Measurements from ENCODE around the gene OR5C1.

Gene OR5C1

GRCh38 chr9:122788831-122789230 is at the start of gene OR5C1:
TSS of gene OR5C1 (plus strand) at chr9:122788933. CDS start at chr9:122788933, 0 bp downstream.
- H3K9me3 ChIP-seq, result no peaks in the 10 kb centered on the region
- no peak for TF ChIP-seq CTCF (IDR thresholded peaks at IDR 0.05)
- no peaks in the 10 kb centered on the region for H3K4me1 ChIP-seq
- H3K4me3 ChIP-seq, result no peak within 1 kb of the TSS
- no peak within 1 kb of the TSS for H3K27ac ChIP-seq
- no peaks in the 10 kb centered on the region for H3K27me3 ChIP-seq
- no peak for DNase-seq
- H3K36me3 ChIP-seq, result peaks cover 0 to 4% (median 0%) of the 10 kb centered on the region in 3 donors
- intact Hi-C loops (cut with DNase I; ENCODE audit: low total_unique reads), result no loop called here

GRCh38 chr9:122742003-122742402 is 46.7 kb upstream of the OR5C1 start, which contains the start of gene OR1L6:
TSS of gene OR1L6 (plus strand) at chr9:122742303. CDS start at chr9:122749848, 7,545 bp downstream.
- Histone ChIP-seq H3K36me3 (no peaks in the 10 kb centered on the region), H3K27ac (no peak within 1 kb of the TSS), H3K4me1 (no peaks in the 10 kb centered on the region), H3K4me3 (no peak within 1 kb of the TSS), H3K9me3 (peaks cover 0 to 24% (median 7%) of the 10 kb centered on the region in 3 donors), H3K27me3 (no peaks in the 10 kb centered on the region)
- DNase-seq, result no peak
- TF ChIP-seq CTCF (IDR thresholded peaks at IDR 0.05), result no peak
- intact Hi-C loops (cut with DNase I; ENCODE audit: low total_unique reads), result no loop called here

- no peaks in the 10 kb centered on the region for H3K36me3 ChIP-seq
- H3K4me3 ChIP-seq, result no peak overlapping the region
- TF ChIP-seq CTCF (IDR thresholded peaks at IDR 0.05), result no peak
- H3K27me3 ChIP-seq, result no peaks in the 10 kb centered on the region
- intact Hi-C loops (cut with DNase I; ENCODE audit: low total_unique reads), result no loop called here
- DNase-seq, result no peak
- no peaks in the 10 kb centered on the region for H3K4me1 ChIP-seq
- H3K9me3 ChIP-seq, result peaks cover 0 to 19% (median 0%) of the 10 kb centered on the region in 3 donors
- H3K27ac ChIP-seq, result no peak overlapping the region
Measured at GRCh38 chr9:122754825-122755224, 33.9 kb upstream of the OR5C1 start.

- no peak for DNase-seq
- H3K4me3 ChIP-seq, result no peak overlapping the region
- TF ChIP-seq CTCF (IDR thresholded peaks at IDR 0.05), result no peak
- H3K27me3 ChIP-seq, result no peaks in the 10 kb centered on the region
- peaks cover 8 to 48% (median 21%) of the 10 kb centered on the region in 3 donors for H3K9me3 ChIP-seq
- no peak overlapping the region for H3K27ac ChIP-seq
- H3K36me3 ChIP-seq, result peaks cover 0 to 4% (median 0%) of the 10 kb centered on the region in 3 donors
- intact Hi-C loops (cut with DNase I; ENCODE audit: low total_unique reads), result no loop called here
- H3K4me1 ChIP-seq, result no peaks in the 10 kb centered on the region
Measured at GRCh38 chr9:122767817-122768216, 20.9 kb upstream of the OR5C1 start.

- DNase-seq, result no peak
- no peaks in the 10 kb centered on the region for H3K36me3 ChIP-seq
- TF ChIP-seq CTCF (IDR thresholded peaks at IDR 0.05), result no peak
Measured at GRCh38 chr9:122777052-122777451, 11.7 kb upstream of the OR5C1 start.

More at GRCh38 chr9:122777052-122777451, 11.7 kb upstream of the OR5C1 start:
- Histone ChIP-seq H3K9me3 (peaks cover 0 to 7% (median 0%) of the 10 kb centered on the region in 3 donors), H3K27me3 (no peaks in the 10 kb centered on the region), H3K4me3 (no peak overlapping the region), H3K27ac (no peak overlapping the region), H3K4me1 (no peaks in the 10 kb centered on the region)
- intact Hi-C loops (cut with DNase I; ENCODE audit: low total_unique reads), result no loop called here
